ENCODE measurements around the gene APOBEC2. TPM values are rescaled to one million over a fixed set of nuclear protein-coding genes. Genes with fewer than 3 reads are reported as not detected.

APOBEC2 gene
- total RNA-seq, 3 donors from 2014 or later: not detected

- Histone ChIP-seq H3K36me3 (no peaks in the 10 kb centered on the region), H3K4me3 (peak overlapping the region; percentile 49 to 70 (median 59)), H3K4me1 (no peaks in the 10 kb centered on the region), H3K9me3 (no peaks in the 10 kb centered on the region), H3K27me3 (no peaks in the 10 kb centered on the region), H3K27ac (peak overlapping the region; percentile 89 to 90)
- DNase-seq (ENCODE audit: low spot score in 2 of 2): no peak
- TF ChIP-seq CTCF (IDR thresholded peaks at IDR 0.05) (no peak), POLR2A (IDR thresholded peaks at IDR 0.05) (no peak), POLR2AphosphoS5 (IDR thresholded peaks at IDR 0.05) (no peak)
- intact Hi-C loops (cut with DNase I; ENCODE audit: low total_unique reads): no loop called here
Observed at GRCh38 chr6:41028561-41029412, 24.2 kb upstream of the APOBEC2 start.

GRCh38 chr6:41032830-41033229, 20.2 kb upstream of the APOBEC2 start:
- Histone ChIP-seq H3K4me3 (no peak overlapping the region), H3K27me3 (no peaks in the 10 kb centered on the region), H3K9me3 (no peaks in the 10 kb centered on the region), H3K27ac (no peak overlapping the region), H3K36me3 (no peaks in the 10 kb centered on the region), H3K4me1 (no peaks in the 10 kb centered on the region)
- DNase-seq (ENCODE audit: low spot score in 2 of 2): no peak
- intact Hi-C loops (cut with DNase I; ENCODE audit: low total_unique reads): loop anchor here (10.0 kb wide), 1 partner anchor 1888 kb away; no protein-coding TSS in a partner anchor
- no peak for TF ChIP-seq CTCF (IDR thresholded peaks at IDR 0.05)
- TF ChIP-seq POLR2A (IDR thresholded peaks at IDR 0.05): no peak
- no peak for TF ChIP-seq POLR2AphosphoS5 (IDR thresholded peaks at IDR 0.05)

- no peaks in the 10 kb centered on the region for H3K36me3 ChIP-seq
- TF ChIP-seq POLR2A (IDR thresholded peaks at IDR 0.05): no peak
- no peak for TF ChIP-seq CTCF (IDR thresholded peaks at IDR 0.05)
- no peak for TF ChIP-seq POLR2AphosphoS5 (IDR thresholded peaks at IDR 0.05)
- intact Hi-C loops (cut with DNase I; ENCODE audit: low total_unique reads): loop anchor here (10.0 kb wide), 1 partner anchor 1889 kb away; no protein-coding TSS in a partner anchor
- H3K27me3 ChIP-seq: no peaks in the 10 kb centered on the region
- H3K9me3 ChIP-seq: no peaks in the 10 kb centered on the region
- DNase-seq (ENCODE audit: low spot score in 2 of 2): no peak
- H3K4me1 ChIP-seq: no peaks in the 10 kb centered on the region
- H3K4me3 ChIP-seq: no peak overlapping the region
- no peak overlapping the region for H3K27ac ChIP-seq
Observed at GRCh38 chr6:41033776-41034175, 19.2 kb upstream of the APOBEC2 start.

GRCh38 chr6:41036186-41036585, 16.8 kb upstream of the APOBEC2 start:
- intact Hi-C loops (cut with DNase I; ENCODE audit: low total_unique reads): loop anchor here (10.0 kb wide), 1 partner anchor 1891 kb away; no protein-coding TSS in a partner anchor
- no peaks in the 10 kb centered on the region for H3K27me3 ChIP-seq
- peak in 1 of 2 donors; percentile 33 for DNase-seq (ENCODE audit: low spot score in 2 of 2)
- no peaks in the 10 kb centered on the region for H3K9me3 ChIP-seq
- no peak overlapping the region for H3K27ac ChIP-seq
- TF ChIP-seq POLR2A (IDR thresholded peaks at IDR 0.05) (no peak), CTCF (IDR thresholded peaks at IDR 0.05) (no peak), POLR2AphosphoS5 (IDR thresholded peaks at IDR 0.05) (no peak)
- H3K4me1 ChIP-seq: no peaks in the 10 kb centered on the region
- H3K36me3 ChIP-seq: no peaks in the 10 kb centered on the region
- no peak overlapping the region for H3K4me3 ChIP-seq

- no peak overlapping the region for H3K27ac ChIP-seq
- no peak overlapping the region for H3K4me3 ChIP-seq
- no peaks in the 10 kb centered on the region for H3K27me3 ChIP-seq
- DNase-seq (ENCODE audit: low spot score in 2 of 2): no peak
- intact Hi-C loops (cut with DNase I; ENCODE audit: low total_unique reads): loop anchor here (10.0 kb wide), 1 partner anchor 1892 kb away; no protein-coding TSS in a partner anchor
- H3K4me1 ChIP-seq: no peaks in the 10 kb centered on the region
- TF ChIP-seq POLR2AphosphoS5 (IDR thresholded peaks at IDR 0.05) (no peak), CTCF (IDR thresholded peaks at IDR 0.05) (no peak), POLR2A (IDR thresholded peaks at IDR 0.05) (no peak)
- H3K36me3 ChIP-seq: no peaks in the 10 kb centered on the region
- H3K9me3 ChIP-seq: no peaks in the 10 kb centered on the region
Observed at GRCh38 chr6:41036601-41037000, 16.4 kb upstream of the APOBEC2 start.

Measured in breast epithelium (tissue), 4 donors.